GM12875 (cell line): ENCODE data around the gene LRP6.

Source experiments
- H3K4me3 ChIP-seq: one replicate; pipeline ENCODE4 v1.5.1; 2011; ENCODE audit warnings: low read depth, low read length, control low read depth
- CTCF ChIP-seq: IDR thresholded peaks from 2 replicates; pipeline ENCODE4 v1.5.1; 2011; ENCODE audit warnings: low read depth, mild to moderate bottlenecking, control low read depth, inconsistent platforms, low read length, moderate library complexity, borderline replicate concordance; ENCODE audit not compliant: insufficient read depth

LRP6 gene

GRCh38 chr12:12182703-12183365 lies 84.0 kb downstream of the LRP6 start:
- no peak overlapping the region for H3K4me3 ChIP-seq
- TF ChIP-seq CTCF = no peak

- no peak for TF ChIP-seq CTCF
- no peak overlapping the region for H3K4me3 ChIP-seq
These were observed 85.3 kb downstream of the LRP6 start for GRCh38 chr12:12181511-12181910.

- TF ChIP-seq CTCF = no peak
These were observed 86.3 kb downstream of the LRP6 start for GRCh38 chr12:12180575-12180974.

GRCh38 chr12:12180136-12180535 lies 86.7 kb downstream of the LRP6 start:
- no peak for TF ChIP-seq CTCF

More at GRCh38 chr12:12180575-12180974, 86.3 kb downstream of the LRP6 start:
- no peak overlapping the region for H3K4me3 ChIP-seq

GRCh38 chr12:12178559-12178958 lies 88.3 kb downstream of the LRP6 start:
- no peak for TF ChIP-seq CTCF
- no peak overlapping the region for H3K4me3 ChIP-seq

More at GRCh38 chr12:12180136-12180535, 86.7 kb downstream of the LRP6 start:
- no peak overlapping the region for H3K4me3 ChIP-seq

GRCh38 chr12:12176402-12176801 lies 90.4 kb downstream of the LRP6 start:
- no peak overlapping the region for H3K4me3 ChIP-seq
- no peak for TF ChIP-seq CTCF

- TF ChIP-seq CTCF = no peak
These were observed 94.8 kb downstream of the LRP6 start for GRCh38 chr12:12171991-12172511.

More at GRCh38 chr12:12171991-12172511, 94.8 kb downstream of the LRP6 start:
- no peak overlapping the region for H3K4me3 ChIP-seq
